Mesenchymal stem cell (in vitro differentiated cells and primary cell): Measurements from ENCODE around the gene NR2F6.

Experiments used
- DNase-seq: peaks from one replicate; pipeline ENCODE4 v3.0.0-alpha.2; 2013
- H2AFZ ChIP-seq: one replicate; pipeline ENCODE4 v1.6.1; 2013; ENCODE audit warnings: low read depth, mild to moderate bottlenecking, control low read depth, inconsistent platforms, low read length, moderate library complexity
- H2AK5ac ChIP-seq: 2 replicates; pipeline ENCODE4 v1.6.1; 2013; ENCODE audit warnings: low read length, moderate library complexity, mild to moderate bottlenecking, inconsistent platforms; ENCODE audit not compliant: severe bottlenecking
- H2BK120ac ChIP-seq: one replicate; pipeline ENCODE4 v1.6.1; 2013; ENCODE audit warnings: low read depth, mild to moderate bottlenecking, inconsistent platforms, low read length, moderate library complexity
- H2BK12ac ChIP-seq, 2 experiments: one replicate each; pipeline ENCODE4 v1.6.1; 2013; ENCODE audit warnings: inconsistent platforms in 2 of 2, low read length in 2 of 2, mild to moderate bottlenecking in 2 of 2, moderate library complexity in 2 of 2, control low read depth in 1 of 2
- H2BK15ac ChIP-seq: one replicate; pipeline ENCODE4 v1.6.1; 2013; ENCODE audit warnings: mild to moderate bottlenecking, low read depth, inconsistent platforms; ENCODE audit not compliant: poor library complexity, severe bottlenecking
- H2BK5ac ChIP-seq: 2 replicates; pipeline ENCODE4 v1.6.1; 2013; ENCODE audit warnings: low read depth, mild to moderate bottlenecking, low read length, control low read depth, inconsistent platforms; ENCODE audit not compliant: poor library complexity, severe bottlenecking
- H3K14ac ChIP-seq, 2 experiments: one replicate each; pipeline ENCODE4 v1.6.1; 2013; ENCODE audit warnings: inconsistent platforms in 2 of 2, low read length in 2 of 2, control low read depth in 1 of 2, mild to moderate bottlenecking in 1 of 2, moderate library complexity in 1 of 2
- H3K18ac ChIP-seq, 2 experiments: one replicate each; pipeline ENCODE4 v1.6.1; 2013; ENCODE audit warnings: inconsistent platforms in 2 of 2, low read length in 2 of 2, control low read depth in 1 of 2, low read depth in 1 of 2, mild to moderate bottlenecking in 1 of 2
- H3K23ac ChIP-seq, 2 experiments: one replicate each; pipeline ENCODE4 v1.6.1; 2013; ENCODE audit warnings: inconsistent platforms in 2 of 2, low read length in 2 of 2, mild to moderate bottlenecking in 2 of 2, moderate library complexity in 2 of 2, control low read depth in 1 of 2
- H3K27ac ChIP-seq: 2 replicates; pipeline ENCODE4 v1.5.1; 2013; ENCODE audit warnings: mild to moderate bottlenecking, moderate library complexity, low read length, control low read depth, inconsistent platforms; ENCODE audit not compliant: poor library complexity, severe bottlenecking
- H3K27me3 ChIP-seq, 2 experiments: 2 replicates each; pipeline versions ENCODE4 v1.6.1 to v1.7.0; 2013; ENCODE audit warnings: low read length in 2 of 2, mild to moderate bottlenecking in 2 of 2, moderate library complexity in 2 of 2, control low read depth in 1 of 2, inconsistent platforms in 1 of 2; ENCODE audit not compliant: control insufficient read depth in 1 of 2, insufficient read depth in 1 of 2
- H3K36me3 ChIP-seq, 2 experiments: 2 replicates each; pipeline versions ENCODE4 v1.6.1 to v1.7.0; 2013; ENCODE audit warnings: low read length in 2 of 2, control low read depth in 1 of 2, inconsistent platforms in 1 of 2, low read depth in 1 of 2, mild to moderate bottlenecking in 1 of 2; ENCODE audit not compliant: insufficient read depth in 2 of 2, control insufficient read depth in 1 of 2
- H3K4ac ChIP-seq, 2 experiments: one replicate each; pipeline ENCODE4 v1.6.1; 2013; ENCODE audit warnings: inconsistent platforms in 2 of 2, low read length in 2 of 2, mild to moderate bottlenecking in 2 of 2, moderate library complexity in 2 of 2, control low read depth in 1 of 2, low read depth in 1 of 2
- H3K4me1 ChIP-seq: 2 replicates; pipeline ENCODE4 v1.6.1; 2013; ENCODE audit warnings: low read depth, low read length, control low read depth; ENCODE audit not compliant: control insufficient read depth, insufficient read depth
- H3K4me2 ChIP-seq: 2 replicates; pipeline ENCODE4 v1.6.1; 2013; ENCODE audit warnings: low read length, mild to moderate bottlenecking, inconsistent platforms; ENCODE audit not compliant: poor library complexity, severe bottlenecking
- H3K4me3 ChIP-seq, 2 experiments: 2 replicates each; pipeline versions ENCODE4 v1.5.1 to v1.7.0; 2013; ENCODE audit warnings: low read length in 2 of 2, mild to moderate bottlenecking in 2 of 2, control low read depth in 1 of 2, low read depth in 1 of 2; ENCODE audit not compliant: insufficient read depth in 1 of 2
- H3K79me1 ChIP-seq: replicated peaks from 2 replicates; pipeline ENCODE4 v1.6.1; 2013; ENCODE audit warnings: mild to moderate bottlenecking, control low read depth, low read length, inconsistent platforms; ENCODE audit not compliant: poor library complexity, severe bottlenecking
- H3K9ac ChIP-seq: 2 replicates; pipeline ENCODE4 v1.7.0; 2013; ENCODE audit warnings: mild to moderate bottlenecking, low read length, moderate library complexity
- H3K9me3 ChIP-seq: 2 replicates; pipeline ENCODE4 v1.7.0; 2013; ENCODE audit warnings: mild to moderate bottlenecking, low read length; ENCODE audit not compliant: control insufficient read depth
- H4K8ac ChIP-seq: one replicate; pipeline ENCODE4 v1.6.1; 2013; ENCODE audit warnings: inconsistent platforms, mild to moderate bottlenecking, low read length, moderate library complexity
- H4K91ac ChIP-seq: one replicate; pipeline ENCODE4 v1.6.1; 2013; ENCODE audit warnings: mild to moderate bottlenecking, low read length, inconsistent platforms
- WGBS: methylation state at CpG from one replicate; pipeline ENCODE4 v1.1.7; 2013; ENCODE audit warnings: mixed read lengths; 5-methylcytosine and 5-hydroxymethylcytosine counted together

The NR2F6 gene

GRCh38 chr19:17200408-17201079, 45.2 kb downstream of the NR2F6 start:
- H2BK15ac ChIP-seq = no peak overlapping the region
- 97% methylated on average over 16 of the region's 16 CpGs for WGBS

GRCh38 chr19:17197666-17198065, 48.1 kb downstream of the NR2F6 start:
- no peak for DNase-seq
- Histone ChIP-seq H2BK15ac (no peak overlapping the region), H3K4me3 (no peak overlapping the region), H3K79me1 (peaks cover 26% of the 10 kb centered on the region), H3K9me3 (no peaks in the 10 kb centered on the region), H3K4me1 (no peaks in the 10 kb centered on the region), H2BK5ac (no peak overlapping the region), H4K8ac (no peak overlapping the region), H3K27me3 (no peaks in the 10 kb centered on the region), H3K9ac (no peak overlapping the region), H4K91ac (no peak overlapping the region), H3K4ac (no peak overlapping the region), H3K4me2 (no peak overlapping the region), H2BK120ac (no peak overlapping the region), H3K36me3 (peaks cover 80 to 92% of the 10 kb centered on the region in 2 experiments), H3K27ac (no peak overlapping the region), H3K18ac (no peak overlapping the region), H3K23ac (no peak overlapping the region), H2AFZ (no peak overlapping the region), H3K14ac (no peak overlapping the region), H2BK12ac (no peak overlapping the region), H2AK5ac (no peak overlapping the region)
- 97% methylated on average over 15 of the region's 16 CpGs for WGBS

More at GRCh38 chr19:17200408-17201079, 45.2 kb downstream of the NR2F6 start:
- Histone ChIP-seq H4K91ac (no peak overlapping the region), H4K8ac (no peak overlapping the region), H2BK5ac (no peak overlapping the region), H2AK5ac (no peak overlapping the region), H2BK12ac (no peak overlapping the region), H2AFZ (no peak overlapping the region), H3K9me3 (no peaks in the 10 kb centered on the region), H3K27ac (no peak overlapping the region), H3K4me2 (no peak overlapping the region), H2BK120ac (no peak overlapping the region), H3K36me3 (peaks cover 80 to 88% of the 10 kb centered on the region in 2 experiments), H3K79me1 (peaks cover 7% of the 10 kb centered on the region), H3K27me3 (no peaks in the 10 kb centered on the region), H3K18ac (no peak overlapping the region), H3K4me3 (no peak overlapping the region), H3K9ac (no peak overlapping the region), H3K23ac (no peak overlapping the region), H3K4ac (no peak overlapping the region), H3K14ac (no peak overlapping the region), H3K4me1 (no peaks in the 10 kb centered on the region)
- no peak for DNase-seq

- Histone ChIP-seq H3K4me1 (no peaks in the 10 kb centered on the region), H3K14ac (no peak overlapping the region), H3K9ac (no peak overlapping the region)
These were observed 49.1 kb downstream of the NR2F6 start for GRCh38 chr19:17196610-17197009.

GRCh38 chr19:17195106-17195505, 50.6 kb downstream of the NR2F6 start:
- no peak overlapping the region for H3K18ac ChIP-seq
- no peak overlapping the region for H3K23ac ChIP-seq
- no peak overlapping the region for H4K8ac ChIP-seq
- no peak for DNase-seq
- H3K4ac ChIP-seq = no peak overlapping the region
- no peak overlapping the region for H3K27ac ChIP-seq
- no peak overlapping the region for H3K14ac ChIP-seq
- no peak overlapping the region for H3K4me3 ChIP-seq
- no peak overlapping the region for H2AFZ ChIP-seq
- no peak overlapping the region for H3K9ac ChIP-seq
- H2BK12ac ChIP-seq = no peak overlapping the region
- H3K4me2 ChIP-seq = no peak overlapping the region
- H3K9me3 ChIP-seq = no peaks in the 10 kb centered on the region
- H2BK5ac ChIP-seq = no peak overlapping the region
- H4K91ac ChIP-seq = no peak overlapping the region
- no peaks in the 10 kb centered on the region for H3K27me3 ChIP-seq
- H3K36me3 ChIP-seq = peaks cover 76 to 87% of the 10 kb centered on the region in 2 experiments
- no peak overlapping the region for H2BK15ac ChIP-seq
- no peaks in the 10 kb centered on the region for H3K4me1 ChIP-seq
- H2AK5ac ChIP-seq = no peak overlapping the region
- 99% methylated on average over 23 of the region's 23 CpGs for WGBS
- peaks cover 25% of the 10 kb centered on the region for H3K79me1 ChIP-seq
- no peak overlapping the region for H2BK120ac ChIP-seq

More at GRCh38 chr19:17196610-17197009, 49.1 kb downstream of the NR2F6 start:
- Histone ChIP-seq H3K18ac (no peak overlapping the region), H2BK15ac (no peak overlapping the region), H3K4me2 (no peak overlapping the region), H3K23ac (no peak overlapping the region), H2AFZ (no peak overlapping the region), H3K27ac (no peak overlapping the region), H4K91ac (no peak overlapping the region), H3K9me3 (no peaks in the 10 kb centered on the region), H3K27me3 (no peaks in the 10 kb centered on the region), H3K4me3 (no peak overlapping the region), H3K4ac (no peak overlapping the region), H2AK5ac (no peak overlapping the region), H4K8ac (no peak overlapping the region), H3K36me3 (peaks cover 78 to 89% of the 10 kb centered on the region in 2 experiments), H2BK5ac (no peak overlapping the region), H3K79me1 (peaks cover 27% of the 10 kb centered on the region), H2BK12ac (no peak overlapping the region), H2BK120ac (no peak overlapping the region)
- DNase-seq = no peak
- WGBS = 93% methylated on average over 7 of the region's 7 CpGs
